Activated T-cell treated with anti-CD3 and anti-CD28 coated beads, Interleukin-2, amount 50 U/mL, for 24 hours (primary cell): Measurements from ENCODE around the gene PCNX3.
"Not testable (repeated sequence)": the region's sequence is repeated elsewhere in the genome, so short reads cannot be mapped to it uniquely, and the experiment has no call there.

Experiments
- DNase-seq: peaks from one replicate; pipeline ENCODE4 v3.0.0-alpha.2; 2020
- H3K27ac Mint-ChIP-seq: 2 replicates; pipeline ENCODE4 v1.8.0; 2020; ENCODE audit warnings: mild to moderate bottlenecking, mixed read lengths
- H3K27me3 Mint-ChIP-seq: 2 replicates; pipeline ENCODE4 v1.8.0; 2020; ENCODE audit warnings: mixed read lengths
- H3K36me3 Mint-ChIP-seq: 2 replicates; pipeline ENCODE4 v1.8.0; 2020; ENCODE audit warnings: low read depth, mixed read lengths
- H3K4me1 Mint-ChIP-seq: 2 replicates; pipeline ENCODE4 v1.8.0; 2020; ENCODE audit warnings: low read depth, mixed read lengths
- H3K4me3 Mint-ChIP-seq: 2 replicates; pipeline ENCODE4 v1.8.0; 2020; ENCODE audit warnings: mild to moderate bottlenecking, moderate library complexity, mixed read lengths
- H3K9me3 Mint-ChIP-seq: 2 replicates; pipeline ENCODE4 v1.8.0; 2020; ENCODE audit warnings: mixed read lengths

PCNX3 gene

DNA sequence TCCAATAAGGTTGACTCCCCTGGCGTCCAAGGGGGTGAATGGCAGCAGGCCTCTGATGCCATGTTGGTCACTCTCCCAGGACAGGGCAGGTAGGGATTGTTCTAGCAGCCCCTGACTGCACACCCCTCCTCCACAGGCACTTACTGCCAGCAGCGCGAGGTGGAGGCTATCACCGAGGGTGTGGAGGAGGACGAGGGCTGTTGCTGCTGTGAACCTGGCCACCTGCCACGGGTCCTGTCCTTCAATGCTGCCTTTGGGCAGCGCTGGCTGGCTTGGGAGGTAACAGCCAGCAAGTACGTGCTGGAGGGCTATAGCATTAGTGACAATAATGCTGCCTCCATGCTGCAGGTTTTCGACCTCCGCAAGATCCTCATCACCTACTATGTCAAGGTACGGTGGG is 14.6 kb downstream of the PCNX3 start:
- Mint-ChIP-seq H3K36me3 (peaks cover 96% of the 10 kb centered on the region), H3K27me3 (no peaks in the 10 kb centered on the region), H3K4me1 (peaks cover 17% of the 10 kb centered on the region), H3K4me3 (no peak overlapping the region), H3K9me3 (no peaks in the 10 kb centered on the region), H3K27ac (no peak overlapping the region)
- no peak for DNase-seq

DNA sequence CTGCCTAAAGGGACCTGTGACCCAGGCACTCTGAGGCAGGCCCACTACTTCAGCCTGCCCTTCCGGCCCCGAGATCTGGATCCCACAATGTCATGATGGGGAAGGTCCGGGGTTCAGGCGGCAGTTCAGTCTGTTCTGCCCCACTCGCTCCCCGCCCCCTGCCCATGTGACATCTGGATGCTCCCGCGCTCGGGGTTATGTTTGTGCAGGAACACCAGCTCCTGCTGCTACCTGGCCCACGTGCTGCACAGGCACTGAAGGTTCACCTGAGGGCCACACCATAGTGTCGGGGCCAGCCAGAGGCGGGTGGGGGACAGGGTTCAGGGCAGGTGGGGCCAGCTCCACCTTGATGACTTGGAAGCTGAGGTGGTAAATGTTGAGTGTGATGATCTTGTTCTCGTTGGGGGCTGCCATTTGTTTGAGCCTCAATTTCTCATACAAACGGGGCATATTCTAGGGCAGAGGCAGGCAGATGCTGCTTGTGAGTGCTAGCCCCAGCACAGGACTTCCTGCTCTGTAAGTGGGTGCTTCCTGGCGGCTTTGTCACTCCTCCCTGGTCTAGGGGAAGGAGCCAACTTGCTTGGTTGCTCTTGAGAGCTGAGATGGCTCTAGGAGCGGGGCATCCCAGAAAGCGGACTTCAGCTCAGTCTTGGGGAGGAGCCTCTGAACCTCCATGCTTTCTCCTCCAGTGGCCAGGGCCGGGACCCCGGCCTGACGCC is 18.0 kb downstream of the PCNX3 start:
- Mint-ChIP-seq H3K27me3 (no peaks in the 10 kb centered on the region), H3K36me3 (peaks cover 93% of the 10 kb centered on the region), H3K4me3 (no peak overlapping the region), H3K27ac (peak overlapping the region; percentile 74), H3K9me3 (no peaks in the 10 kb centered on the region), H3K4me1 (peaks cover 24% of the 10 kb centered on the region)
- DNase-seq = no peak

DNA sequence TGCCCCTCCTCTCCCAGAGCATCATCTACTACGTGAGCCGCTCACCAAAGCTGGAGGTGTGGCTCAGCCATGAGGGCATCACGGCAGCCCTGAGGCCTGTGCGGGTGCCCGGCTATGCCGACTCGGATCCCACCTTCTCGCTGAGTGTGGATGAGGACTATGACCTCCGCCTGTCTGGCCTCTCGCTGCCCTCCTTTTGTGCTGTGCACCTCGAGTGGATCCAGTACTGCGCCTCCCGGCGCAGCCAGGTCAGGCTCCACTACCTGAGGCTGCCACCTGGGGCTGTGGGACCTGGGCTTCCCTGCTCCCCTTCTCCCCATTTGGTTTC is 18.5 kb downstream of the PCNX3 start:
- Mint-ChIP-seq H3K36me3 (peaks cover 93% of the 10 kb centered on the region), H3K4me3 (no peak overlapping the region), H3K9me3 (no peaks in the 10 kb centered on the region), H3K27me3 (no peaks in the 10 kb centered on the region), H3K4me1 (peaks cover 29% of the 10 kb centered on the region), H3K27ac (peak overlapping the region; percentile 74)
- DNase-seq = no peak

GRCh38 chr11:65634440-65634839 is 18.9 kb downstream of the PCNX3 start:
- peaks cover 91% of the 10 kb centered on the region for H3K36me3 Mint-ChIP-seq
- H3K27me3 Mint-ChIP-seq = no peaks in the 10 kb centered on the region
- no peak for DNase-seq
- H3K9me3 Mint-ChIP-seq = no peaks in the 10 kb centered on the region
- H3K4me1 Mint-ChIP-seq = peaks cover 32% of the 10 kb centered on the region
- H3K4me3 Mint-ChIP-seq = no peak overlapping the region
- H3K27ac Mint-ChIP-seq = peak overlapping the region; percentile 74

- DNase-seq = no peak
- Mint-ChIP-seq H3K36me3 (peaks cover 91% of the 10 kb centered on the region), H3K9me3 (no peaks in the 10 kb centered on the region), H3K27me3 (no peaks in the 10 kb centered on the region), H3K4me3 (no peak overlapping the region), H3K4me1 (peaks cover 38% of the 10 kb centered on the region), H3K27ac (peak overlapping the region; percentile 74)
Observed at GRCh38 chr11:65634905-65635731, 19.5 kb downstream of the PCNX3 start.

- Mint-ChIP-seq H3K9me3 (no peaks in the 10 kb centered on the region), H3K4me3 (peak overlapping the region; percentile 93), H3K4me1 (peaks cover 48% of the 10 kb centered on the region), H3K27ac (peak overlapping the region; percentile 89), H3K36me3 (peaks cover 87% of the 10 kb centered on the region), H3K27me3 (no peaks in the 10 kb centered on the region)
- DNase-seq = no peak
Observed at GRCh38 chr11:65636108-65637031, 20.8 kb downstream of the PCNX3 start.

DNA sequence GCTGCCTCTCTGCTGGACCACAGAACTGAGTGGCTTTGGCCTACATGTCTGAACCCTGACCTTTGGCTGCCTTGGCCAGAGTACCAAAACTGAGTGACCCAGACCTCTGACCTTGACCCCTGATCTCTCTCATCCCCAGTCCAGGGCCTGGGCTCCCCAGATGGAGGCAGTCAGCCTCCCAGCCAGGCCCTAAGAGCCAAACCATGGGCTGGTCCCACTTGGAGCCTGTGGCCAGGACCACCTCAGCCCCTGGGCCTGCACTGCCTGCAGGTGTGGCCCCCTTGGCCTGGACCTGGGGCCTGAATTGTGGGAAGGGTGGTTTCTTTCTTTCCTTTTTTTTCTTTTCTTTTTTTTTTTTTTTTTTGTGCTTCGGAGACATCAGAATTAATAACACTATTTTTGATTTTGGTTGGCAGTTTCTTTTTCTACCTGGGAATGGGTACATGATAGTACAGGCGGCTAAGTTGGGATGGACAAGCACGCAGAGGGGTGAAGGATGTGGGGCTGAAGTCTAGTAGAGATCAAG is 21.5 kb downstream of the PCNX3 start:
- Mint-ChIP-seq H3K9me3 (no peaks in the 10 kb centered on the region), H3K36me3 (peaks cover 88% of the 10 kb centered on the region), H3K4me3 (peak overlapping the region; percentile 93), H3K4me1 (peaks cover 53% of the 10 kb centered on the region), H3K27ac (peak overlapping the region; percentile 89), H3K27me3 (no peaks in the 10 kb centered on the region)
- DNase-seq = no peak

- peaks cover 55% of the 10 kb centered on the region for H3K4me1 Mint-ChIP-seq
- H3K4me3 Mint-ChIP-seq = peak within 1 kb of the TSS; percentile 93
- H3K36me3 Mint-ChIP-seq = peaks cover 86% of the 10 kb centered on the region
- peak within 1 kb of the TSS; percentile 95 for H3K27ac Mint-ChIP-seq
- no peaks in the 10 kb centered on the region for H3K27me3 Mint-ChIP-seq
- DNase-seq = peak; percentile 86
- H3K9me3 Mint-ChIP-seq = no peaks in the 10 kb centered on the region
Observed at GRCh38 chr11:65637794-65638419, 22.3 kb downstream of the PCNX3 start, which contains the start of gene SIPA1. SIPA1 (plus strand) TSS chr11:65638101; CDS start chr11:65640922, 2,821 bp downstream.

DNA sequence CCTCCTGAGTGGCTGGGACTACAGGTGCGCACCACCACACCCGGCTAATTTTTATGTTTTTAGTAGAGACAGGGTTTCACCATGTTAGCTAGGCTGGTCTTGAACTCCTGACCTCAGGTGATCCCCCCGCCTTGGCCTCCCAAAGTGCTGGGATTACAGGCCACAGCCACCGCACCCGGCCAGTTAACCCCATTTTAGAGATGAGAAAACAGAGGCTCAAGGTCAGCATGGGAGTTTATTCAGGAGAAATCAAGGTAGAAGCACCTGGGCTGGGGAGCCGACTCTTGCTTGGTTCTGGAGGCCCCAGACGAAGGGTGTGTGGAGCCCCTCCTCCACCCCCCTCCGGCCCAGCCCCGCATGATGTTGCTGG is 23.6 kb downstream of the PCNX3 start:
- peaks cover 87% of the 10 kb centered on the region for H3K36me3 Mint-ChIP-seq
- DNase-seq, H3K27me3 Mint-ChIP-seq, H3K9me3 Mint-ChIP-seq: not testable (repeated sequence)
- H3K4me1 Mint-ChIP-seq = peaks cover 58% of the 10 kb centered on the region
- peak overlapping the region; percentile 95 for H3K27ac Mint-ChIP-seq
- H3K4me3 Mint-ChIP-seq = peak overlapping the region; percentile 93

DNA sequence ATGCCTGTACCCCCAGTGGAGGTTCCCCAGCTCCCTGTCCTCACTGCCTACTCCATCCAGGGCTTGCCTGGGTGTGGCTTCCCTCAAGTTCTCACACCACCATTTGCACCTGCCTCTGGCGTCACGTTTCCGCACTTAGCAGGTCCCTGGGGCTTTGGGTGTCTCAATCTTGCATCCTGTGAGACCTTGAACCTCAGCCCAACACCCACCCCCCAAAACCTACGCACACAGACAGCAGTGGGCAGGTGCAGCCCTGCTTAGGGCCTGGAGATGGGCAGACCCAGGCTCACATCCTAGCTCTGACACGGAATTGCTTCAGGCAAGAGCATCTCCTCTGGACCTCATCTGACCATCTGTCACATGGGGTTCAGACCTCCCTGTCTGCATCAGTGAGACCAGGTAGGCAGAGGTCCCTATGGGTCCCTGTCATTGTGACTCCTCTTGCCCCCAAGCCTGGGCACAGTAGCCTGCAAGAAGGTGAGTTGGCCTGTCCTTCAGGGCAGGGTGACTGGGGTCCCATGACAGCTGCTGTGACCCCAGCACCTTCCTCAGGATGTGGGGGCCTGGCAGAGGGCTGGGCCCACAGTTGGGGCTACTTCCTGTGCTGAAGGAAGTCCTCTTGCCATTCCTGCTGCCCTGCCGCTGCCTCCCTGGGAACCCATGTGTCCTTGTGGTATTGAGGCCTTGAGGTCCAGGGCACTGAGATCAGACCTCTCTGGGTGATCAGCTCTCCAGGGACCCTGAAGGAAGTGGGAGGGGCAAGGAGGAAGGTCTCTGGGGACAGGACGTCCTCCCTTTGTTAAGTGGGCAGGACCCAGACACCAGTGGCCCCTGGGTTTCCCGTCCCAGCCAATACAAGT is 24.3 kb downstream of the PCNX3 start:
- Mint-ChIP-seq H3K27me3 (no peaks in the 10 kb centered on the region), H3K4me3 (peak overlapping the region; percentile 93), H3K27ac (peak overlapping the region; percentile 95), H3K4me1 (peaks cover 63% of the 10 kb centered on the region), H3K36me3 (peaks cover 87% of the 10 kb centered on the region), H3K9me3 (no peaks in the 10 kb centered on the region)
- peak; percentile 62 for DNase-seq

DNA sequence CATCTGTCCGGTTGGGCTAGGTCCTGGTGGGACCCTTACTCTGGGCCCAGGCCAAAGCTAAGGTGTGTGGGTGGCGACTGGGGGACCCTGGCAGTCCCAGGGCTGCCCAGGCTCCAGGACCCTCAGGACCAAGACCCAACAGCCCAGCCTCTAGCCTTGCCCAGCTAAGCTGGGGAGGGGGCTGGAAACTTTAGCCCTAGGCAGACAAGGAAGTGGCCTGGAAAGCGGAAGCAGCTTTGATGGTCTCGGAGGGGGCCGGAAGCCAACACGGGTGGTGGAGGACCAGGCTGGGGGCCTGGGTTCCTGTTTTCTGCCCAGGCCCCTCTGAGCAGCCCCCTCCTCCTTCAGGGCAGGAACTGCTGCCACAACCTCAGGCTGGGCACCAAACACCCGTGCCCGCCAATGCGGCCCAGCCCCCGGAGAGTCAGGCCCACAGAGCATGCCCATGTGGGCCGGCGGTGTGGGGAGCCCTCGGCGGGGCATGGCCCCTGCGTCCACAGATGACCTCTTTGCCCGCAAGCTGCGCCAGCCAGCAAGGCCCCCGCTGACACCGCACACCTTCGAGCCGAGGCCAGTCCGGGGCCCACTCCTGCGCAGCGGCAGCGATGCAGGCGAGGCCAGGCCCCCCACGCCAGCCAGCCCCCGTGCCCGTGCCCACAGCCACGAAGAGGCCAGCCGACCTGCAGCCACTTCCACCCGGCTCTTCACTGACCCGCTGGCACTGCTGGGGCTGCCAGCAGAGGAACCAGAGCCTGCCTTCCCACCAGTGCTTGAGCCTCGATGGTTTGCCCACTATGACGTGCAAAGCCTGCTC is 25.1 kb downstream of the PCNX3 start:
- H3K27ac Mint-ChIP-seq = peak overlapping the region; percentile 95
- H3K36me3 Mint-ChIP-seq = peaks cover 87% of the 10 kb centered on the region
- DNase-seq = peak; percentile 65

GRCh38 chr11:65641297-65642013 is 25.9 kb downstream of the PCNX3 start:
- H3K27me3 Mint-ChIP-seq = no peaks in the 10 kb centered on the region
- H3K36me3 Mint-ChIP-seq = peaks cover 86% of the 10 kb centered on the region
- H3K27ac Mint-ChIP-seq = peak overlapping the region; percentile 89
- peaks cover 63% of the 10 kb centered on the region for H3K4me1 Mint-ChIP-seq
- no peaks in the 10 kb centered on the region for H3K9me3 Mint-ChIP-seq
- DNase-seq = no peak
- peak overlapping the region; percentile 93 for H3K4me3 Mint-ChIP-seq

More for the DNA sequence above, 25.1 kb downstream of the PCNX3 start:
- no peaks in the 10 kb centered on the region for H3K9me3 Mint-ChIP-seq
- H3K4me1 Mint-ChIP-seq = peaks cover 63% of the 10 kb centered on the region
- no peaks in the 10 kb centered on the region for H3K27me3 Mint-ChIP-seq
- peak overlapping the region; percentile 93 for H3K4me3 Mint-ChIP-seq
